NCI-H1694 treated with DMSO at 0.1 percent for 48 hours (cell line): ENCODE data around the gene CDH26.

Experiments
- DNase-seq: peaks from one replicate; lab custom pipeline; 2025; lab: John Stamatoyannopoulos, UW

CDH26 gene

GRCh38 chr20:60046860-60047259, 88.6 kb downstream of the CDH26 start:
- no peak for DNase-seq

GRCh38 chr20:60048634-60049521, 90.7 kb downstream of the CDH26 start:
- DNase-seq = no peak

- no peak for DNase-seq
Measured at GRCh38 chr20:60049601-60050000, 91.4 kb downstream of the CDH26 start.

- no peak for DNase-seq
Measured at GRCh38 chr20:60050193-60050947, 92.1 kb downstream of the CDH26 start.

GRCh38 chr20:60051911-60052310, 93.7 kb downstream of the CDH26 start:
- no peak for DNase-seq

- DNase-seq = no peak
Measured at GRCh38 chr20:60052322-60052721, 94.1 kb downstream of the CDH26 start.

- DNase-seq = no peak
Measured at GRCh38 chr20:60053125-60053817, 95.0 kb downstream of the CDH26 start.

GRCh38 chr20:60053818-60054190, 95.6 kb downstream of the CDH26 start:
- no peak for DNase-seq

- DNase-seq = no peak
Measured at GRCh38 chr20:60054716-60055634, 96.8 kb downstream of the CDH26 start.

- DNase-seq = no peak
Measured at GRCh38 chr20:60055740-60056139, 97.5 kb downstream of the CDH26 start.

GRCh38 chr20:60056407-60057122, 98.3 kb downstream of the CDH26 start:
- no peak for DNase-seq

- peak; percentile 43 for DNase-seq
Measured at GRCh38 chr20:60057123-60057865, 99.1 kb downstream of the CDH26 start.

GRCh38 chr20:60057866-60058807, 99.9 kb downstream of the CDH26 start:
- no peak for DNase-seq

GRCh38 chr20:60058879-60059278, 100.7 kb downstream of the CDH26 start:
- no peak for DNase-seq

GRCh38 chr20:60060006-60060557, 101.9 kb downstream of the CDH26 start:
- DNase-seq = no peak

- DNase-seq = no peak
Measured at GRCh38 chr20:60060593-60060992, 102.4 kb downstream of the CDH26 start.

GRCh38 chr20:60062431-60063047, 104.3 kb downstream of the CDH26 start:
- no peak for DNase-seq

- no peak for DNase-seq
Measured at GRCh38 chr20:60063048-60063451, 104.8 kb downstream of the CDH26 start.
